B cell (primary cell): ENCODE data around the gene CLK1. TPM values are rescaled to one million over a fixed set of nuclear protein-coding genes. Genes with fewer than 3 reads are reported as not detected.

Experiments
- ATAC-seq: fragments of 200-7000 bp; cut with Tn5 transposase; one replicate; pipeline ENCODE4 v1.10.0; 2021; ENCODE audit warnings: low read depth, mild to moderate bottlenecking, moderate number of reproducible peaks, moderate library complexity
- CTCF ChIA-PET: fragments of 350-600 bp; sonication (Branson Sonifier 250); formaldehyde crosslinking; loops from one replicate; lab custom pipeline; 2021; ENCODE audit warnings: antibody characterized with exemption, inconsistent platforms; lab: Charles Lee
- POLR2A ChIA-PET: fragments of 350-600 bp; sonication (Branson Sonifier 250); formaldehyde crosslinking; loops from one replicate; lab custom pipeline; 2021; ENCODE audit warnings: antibody characterized with exemption; lab: Charles Lee
- DNase-seq: peaks from one replicate; pipeline ENCODE4 v3.0.0; 2013
- H2AFZ ChIP-seq: 2 replicates; pipeline ENCODE4 v1.6.1; 2012; ENCODE audit warnings: mild to moderate bottlenecking, low read depth, low read length; ENCODE audit not compliant: insufficient read depth, poor library complexity, severe bottlenecking
- H3K27ac ChIP-seq, 2 donors: 1 replicate in 1 of 2; 2 replicates in 1 of 2; pipeline ENCODE4 v1.5.1; 2012 to 2013; ENCODE audit warnings: low read length in 2 of 2, mild to moderate bottlenecking in 2 of 2, moderate library complexity in 1 of 2
- H3K27me3 ChIP-seq, 4 experiments: fragments of 200-600 bp in 1 of 4; sonication (generic) in 1 of 4; replicated peaks in 1 of 4; 1 replicate in 2 of 4; 2 replicates in 2 of 4; pipeline versions ENCODE4 v1.6.1 to v1.7.0; 2013 to 2016; ENCODE audit warnings: low read length in 3 of 4, mild to moderate bottlenecking in 2 of 4, mixed read lengths in 1 of 4, moderate library complexity in 1 of 4; ENCODE audit not compliant: insufficient read depth in 4 of 4, control insufficient read depth in 3 of 4; ENCODE audit errors: control extremely low read depth in 1 of 4
- H3K36me3 ChIP-seq, 2 experiments: replicated peaks in 1 of 2; 1 replicate in 1 of 2; 2 replicates in 1 of 2; pipeline versions ENCODE4 v1.6.1 to v1.7.1; 2013; ENCODE audit warnings: low read length in 1 of 2; ENCODE audit not compliant: insufficient read depth in 2 of 2, control insufficient read depth in 1 of 2; ENCODE audit errors: control extremely low read depth in 1 of 2, extremely low read depth in 1 of 2
- H3K4me1 ChIP-seq, 2 donors: fragments of 200-600 bp in 1 of 2; sonication (generic) in 1 of 2; 1 replicate in 1 of 2; 2 replicates in 1 of 2; pipeline versions ENCODE4 v1.5.1 to v1.6.1; 2013 to 2017; ENCODE audit warnings: low read length in 2 of 2; ENCODE audit not compliant: control insufficient read depth in 2 of 2, insufficient read depth in 2 of 2
- H3K4me2 ChIP-seq: replicated peaks from 2 replicates; pipeline ENCODE3; 2012; ENCODE audit warnings: mild to moderate bottlenecking, low read depth, low read length; ENCODE audit not compliant: poor library complexity, severe bottlenecking
- H3K4me3 ChIP-seq, 5 experiments: fragments of 200-600 bp in 1 of 5; sonication (generic) in 1 of 5; 1 replicate in 3 of 5; 2 replicates in 2 of 5; pipeline versions ENCODE4 v1.5.1 to v1.7.0; 2011 to 2016; ENCODE audit warnings: low read length in 4 of 5, mild to moderate bottlenecking in 4 of 5, low read depth in 2 of 5, control low read depth in 1 of 5, moderate library complexity in 1 of 5; ENCODE audit not compliant: insufficient read depth in 1 of 5; ENCODE audit errors: control extremely low read depth in 1 of 5, extremely low read depth in 1 of 5
- H3K79me2 ChIP-seq: fragments of 200-600 bp; sonication (generic); one replicate; pipeline ENCODE4 v1.6.0; 2016; ENCODE audit warnings: low read length; ENCODE audit not compliant: control insufficient read depth, insufficient read depth
- H3K9ac ChIP-seq: fragments of 200-600 bp; sonication (generic); 2 replicates; pipeline ENCODE4 v1.6.1; 2017; ENCODE audit warnings: mild to moderate bottlenecking, low read length, moderate library complexity
- H3K9me3 ChIP-seq, 3 donors: one replicate each; pipeline versions ENCODE4 v1.6.1 to v1.7.1; 2013; ENCODE audit warnings: low read length in 2 of 3; ENCODE audit not compliant: control insufficient read depth in 2 of 3, insufficient read depth in 1 of 3; ENCODE audit errors: control extremely low read depth in 1 of 3
- H4K20me1 ChIP-seq: 2 replicates; pipeline ENCODE4 v1.6.0; 2012; ENCODE audit warnings: mild to moderate bottlenecking, low read length; ENCODE audit not compliant: insufficient read depth, control insufficient read depth, poor library complexity, severe bottlenecking
- H3K27ac Mint-ChIP-seq: one replicate; pipeline ENCODE4 v1.8.0; 2021; ENCODE audit warnings: mixed read lengths
- H3K27me3 Mint-ChIP-seq: one replicate; pipeline ENCODE4 v1.8.0; 2021; ENCODE audit warnings: mixed read lengths
- H3K4me1 Mint-ChIP-seq: one replicate; pipeline ENCODE4 v1.8.0; 2021; ENCODE audit warnings: mixed read lengths
- H3K4me3 Mint-ChIP-seq: one replicate; pipeline ENCODE4 v1.8.0; 2021; ENCODE audit warnings: mixed read lengths
- H3K9me3 Mint-ChIP-seq: one replicate; pipeline ENCODE4 v1.8.0; 2022; ENCODE audit warnings: mixed read lengths; ENCODE audit not compliant: insufficient read depth
- EZH2 ChIP-seq: IDR thresholded peaks from 2 replicates; pipeline ENCODE4 v1.6.1; 2012; ENCODE audit warnings: borderline replicate concordance, low read depth, mild to moderate bottlenecking, moderate library complexity, low read length; ENCODE audit not compliant: insufficient read depth, poor library complexity, severe bottlenecking
- WGBS: methylation state at CpG from one replicate; pipeline ENCODE4 v1.1.5; 2013; ENCODE audit warnings: missing lambda C conversion rate; ENCODE audit not compliant: insufficient coverage; 5-methylcytosine and 5-hydroxymethylcytosine counted together
- intact Hi-C: fragments of 100-400 bp; cut with micrococcal nuclease; formaldehyde crosslinking; loops from one replicate; pipeline ENCODE4 v1.10.0; 2022
- polyA plus RNA-seq: library from polyadenylated mRNA; depleted of rRNA; stranded (reverse); fragments of >200 nt; gene quantifications from 2 replicates; pipeline ENCODE4 v1.2.3, GENCODE V29; 2012
- total RNA-seq, 2 donors: library from RNA; stranded (reverse); fragments of 120-200 nt in 1 of 2; gene quantifications; 1 replicate in 1 of 2; 2 replicates in 1 of 2; pipeline versions ENCODE4 v1.2.3 to v1.2.4, GENCODE V29; 2013 to 2022
- TF ChIP-seq, protein P1 (sequence below): fragments of 200-600 bp; IDR thresholded peaks from one replicate; pipeline ENCODE4 v1.8.0; 2022; ENCODE audit warnings: antibody characterized with exemption, mild to moderate bottlenecking

The CLK1 gene
- total and polyA plus RNA-seq, 2 donors (not counting 1 experiment from before 2014, with no cell fraction given), result 396 to 579 TPM

DNA sequence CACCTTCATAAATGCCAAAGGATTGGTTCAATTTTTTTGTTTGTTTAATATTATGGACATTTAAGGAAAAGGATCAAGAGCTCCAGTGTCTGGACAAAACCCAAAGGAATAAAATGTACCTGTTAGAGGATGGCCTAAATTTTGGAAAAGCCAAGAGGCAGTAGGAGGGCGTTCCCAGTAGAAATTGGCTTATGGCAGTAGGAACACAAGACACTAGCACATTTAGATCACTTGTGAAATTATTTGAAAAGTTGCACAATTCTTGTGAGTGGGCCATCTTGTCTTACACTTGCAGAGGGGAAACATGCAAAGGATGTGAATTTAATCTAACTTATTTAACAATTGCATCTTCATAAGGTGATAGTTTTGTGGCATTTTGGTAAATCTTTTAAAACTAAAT, 49.5 kb downstream of the CLK1 start:
- TF ChIP-seq, protein P1, sequence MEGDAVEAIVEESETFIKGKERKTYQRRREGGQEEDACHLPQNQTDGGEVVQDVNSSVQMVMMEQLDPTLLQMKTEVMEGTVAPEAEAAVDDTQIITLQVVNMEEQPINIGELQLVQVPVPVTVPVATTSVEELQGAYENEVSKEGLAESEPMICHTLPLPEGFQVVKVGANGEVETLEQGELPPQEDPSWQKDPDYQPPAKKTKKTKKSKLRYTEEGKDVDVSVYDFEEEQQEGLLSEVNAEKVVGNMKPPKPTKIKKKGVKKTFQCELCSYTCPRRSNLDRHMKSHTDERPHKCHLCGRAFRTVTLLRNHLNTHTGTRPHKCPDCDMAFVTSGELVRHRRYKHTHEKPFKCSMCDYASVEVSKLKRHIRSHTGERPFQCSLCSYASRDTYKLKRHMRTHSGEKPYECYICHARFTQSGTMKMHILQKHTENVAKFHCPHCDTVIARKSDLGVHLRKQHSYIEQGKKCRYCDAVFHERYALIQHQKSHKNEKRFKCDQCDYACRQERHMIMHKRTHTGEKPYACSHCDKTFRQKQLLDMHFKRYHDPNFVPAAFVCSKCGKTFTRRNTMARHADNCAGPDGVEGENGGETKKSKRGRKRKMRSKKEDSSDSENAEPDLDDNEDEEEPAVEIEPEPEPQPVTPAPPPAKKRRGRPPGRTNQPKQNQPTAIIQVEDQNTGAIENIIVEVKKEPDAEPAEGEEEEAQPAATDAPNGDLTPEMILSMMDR, result no peak
- no peak for TF ChIP-seq EZH2
- peaks cover 33% of the 10 kb centered on the region for H3K79me2 ChIP-seq
- no peaks in the 10 kb centered on the region for H3K27me3 ChIP-seq
- Mint-ChIP-seq H3K4me1 (peaks cover 40% of the 10 kb centered on the region), H3K4me3 (no peak overlapping the region), H3K27ac (no peak overlapping the region), H3K27me3 (no peaks in the 10 kb centered on the region), H3K9me3 (no peaks in the 10 kb centered on the region)
- no peak overlapping the region for H3K27ac ChIP-seq
- no peak overlapping the region for H2AFZ ChIP-seq
- peaks cover 43% of the 10 kb centered on the region for H4K20me1 ChIP-seq
- WGBS, result no CpG with 5 or more reads among the region's 1 CpG
- intact Hi-C loops, result loop anchor here (5.0 to 10.0 kb wide), 5 partner anchors 238 to 1562 kb away; partner anchors contain the start of genes BMPR2, CFLAR and FZD7
- H3K9ac ChIP-seq, result no peak overlapping the region
- H3K4me3 ChIP-seq, result no peak overlapping the region
- DNase-seq (no peak), ATAC-seq (no peak)
- no peaks in the 10 kb centered on the region for H3K9me3 ChIP-seq
- peaks cover 34 to 68% of the 10 kb centered on the region in 2 experiments for H3K36me3 ChIP-seq
- H3K4me2 ChIP-seq, result no peak overlapping the region
- CTCF ChIA-PET, result interaction anchor here (1.0 to 2.5 kb wide), 2 partner anchors 13 to 101 kb away, joined by 3 to 11 read pairs; no protein-coding TSS in a partner anchor
- peaks cover 19 to 24% of the 10 kb centered on the region in 2 donors for H3K4me1 ChIP-seq
- POLR2A ChIA-PET, result no interaction called here

DNA sequence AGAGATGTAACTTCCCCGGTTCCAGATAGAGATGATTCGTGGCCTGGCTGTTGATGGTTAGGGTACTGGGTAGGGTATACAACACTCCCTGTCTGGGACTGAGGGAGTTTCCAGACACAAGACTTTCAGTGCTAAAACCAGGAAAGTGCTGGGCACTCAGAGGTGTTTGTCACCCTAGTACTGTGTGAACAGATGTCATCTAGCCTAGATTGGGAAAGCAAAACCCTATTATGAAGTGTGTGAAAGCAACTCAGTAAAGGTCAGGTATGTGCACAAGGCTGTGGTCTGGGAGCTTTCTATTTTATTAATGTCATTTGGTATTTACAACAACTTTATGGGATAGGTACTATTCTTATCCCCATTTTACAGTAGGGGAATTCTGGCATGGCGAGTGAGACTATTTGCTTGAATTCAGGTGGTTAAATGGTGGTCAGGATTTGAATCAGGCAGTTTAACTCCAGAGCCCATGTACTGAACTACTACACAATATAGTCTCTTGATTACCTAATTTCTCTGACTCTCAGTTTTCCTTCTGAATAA, 50.1 kb downstream of the CLK1 start:
- ChIA-PET POLR2A (interaction anchor here (0.9 kb wide), 1 partner anchor 50 kb away, joined by 3 read pairs; no protein-coding TSS in a partner anchor), CTCF (interaction anchor here (1.0 to 2.5 kb wide), 2 partner anchors 14 to 101 kb away, joined by 3 to 11 read pairs; no protein-coding TSS in a partner anchor)
- Histone ChIP-seq H3K9me3 (no peaks in the 10 kb centered on the region), H3K4me3 (no peak overlapping the region), H3K9ac (no peak overlapping the region), H3K4me2 (no peak overlapping the region), H3K36me3 (peaks cover 34 to 63% of the 10 kb centered on the region in 2 experiments), H3K27me3 (no peaks in the 10 kb centered on the region), H2AFZ (no peak overlapping the region), H3K27ac (peak overlapping the region in 1 of 2 donors; percentile 0), H3K4me1 (peaks cover 19 to 24% of the 10 kb centered on the region in 2 donors), H4K20me1 (peaks cover 41% of the 10 kb centered on the region), H3K79me2 (peaks cover 33% of the 10 kb centered on the region)
- WGBS, result 58% methylated on average over 2 of the region's 3 CpGs
- intact Hi-C loops, result loop anchor here (5.0 to 10.0 kb wide), 5 partner anchors 237 to 1563 kb away; partner anchors contain the start of genes BMPR2, CFLAR and FZD7
- no peak overlapping the region for H3K4me3 Mint-ChIP-seq
- H3K27me3 Mint-ChIP-seq, result no peaks in the 10 kb centered on the region
- TF ChIP-seq, protein P1, result no peak
- no peak for TF ChIP-seq EZH2
- peak overlapping the region; percentile 12 for H3K27ac Mint-ChIP-seq
- DNase-seq (no peak), ATAC-seq (no peak)
- H3K9me3 Mint-ChIP-seq, result no peaks in the 10 kb centered on the region
- H3K4me1 Mint-ChIP-seq, result peaks cover 41% of the 10 kb centered on the region
